DND-41 (cell line): ENCODE measurements around the gene PSMD8.

Experiments
- ATAC-seq: fragments of 200-7000 bp; cut with Tn5 transposase; 3 replicates; pipeline ENCODE4 v1.9.1; 2021; ENCODE audit warnings: low read depth; ENCODE audit not compliant: insufficient read depth
- DNase-seq: peaks from one replicate; pipeline ENCODE4 v3.0.0-alpha.2; 2020
- H2AFZ ChIP-seq: 2 replicates; pipeline ENCODE4 v1.6.0; 2012; ENCODE audit warnings: low read depth, low read length
- H3K27ac ChIP-seq: 2 replicates; pipeline ENCODE4 v1.5.1; 2012; ENCODE audit warnings: low read length, inconsistent platforms
- H3K27me3 ChIP-seq: fragments of 200-600 bp; sonication (generic); 2 replicates; pipeline ENCODE4 v1.6.0; 2012; ENCODE audit warnings: low read length, mild to moderate bottlenecking, inconsistent platforms; ENCODE audit not compliant: insufficient read depth, poor library complexity
- H3K36me3 ChIP-seq: 2 replicates; pipeline ENCODE4 v1.5.1; 2012; ENCODE audit warnings: low read length, inconsistent platforms; ENCODE audit not compliant: insufficient read depth
- H3K4me1 ChIP-seq: 2 replicates; pipeline ENCODE4 v1.5.1; 2012; ENCODE audit warnings: mild to moderate bottlenecking, low read length; ENCODE audit not compliant: insufficient read depth
- H3K4me2 ChIP-seq: 2 replicates; pipeline ENCODE4 v1.6.0; 2012; ENCODE audit warnings: mild to moderate bottlenecking, moderate library complexity, low read length, inconsistent platforms; ENCODE audit not compliant: insufficient read depth
- H3K4me3 ChIP-seq, 2 experiments: fragments of 200-600 bp in 1 of 2; shearing (Covaris generic) in 1 of 2; 2 replicates each; pipeline ENCODE4 v1.5.1; 2012 to 2016; ENCODE audit warnings: inconsistent platforms in 2 of 2, low read length in 2 of 2, mild to moderate bottlenecking in 2 of 2, low read depth in 1 of 2, moderate library complexity in 1 of 2
- H3K79me2 ChIP-seq: 2 replicates; pipeline ENCODE4 v1.6.0; 2012; ENCODE audit warnings: low read length, inconsistent platforms; ENCODE audit not compliant: insufficient read depth
- H3K9ac ChIP-seq: 2 replicates; pipeline ENCODE4 v1.6.0; 2012; ENCODE audit warnings: low read depth, mild to moderate bottlenecking, inconsistent platforms, low read length, moderate library complexity
- H3K9me3 ChIP-seq: 2 replicates; pipeline ENCODE4 v1.5.1; 2012; ENCODE audit warnings: low read length, moderate library complexity, mild to moderate bottlenecking, inconsistent platforms; ENCODE audit not compliant: insufficient read depth, severe bottlenecking
- H4K20me1 ChIP-seq: 2 replicates; pipeline ENCODE4 v1.6.0; 2012; ENCODE audit warnings: low read length; ENCODE audit not compliant: insufficient read depth
- EZH2 ChIP-seq: IDR thresholded peaks from 3 replicates; pipeline ENCODE4 v1.6.1; 2012; ENCODE audit warnings: borderline replicate concordance, low read depth, mild to moderate bottlenecking, moderate library complexity, low read length, inconsistent platforms; ENCODE audit not compliant: severe bottlenecking
- TF ChIP-seq, protein P1 (sequence below): IDR thresholded peaks from 2 replicates; pipeline ENCODE4 v1.5.1; 2012; ENCODE audit warnings: borderline replicate concordance, low read length, moderate library complexity, mild to moderate bottlenecking; ENCODE audit not compliant: poor library complexity, severe bottlenecking; ENCODE audit errors: extremely low read depth

Gene PSMD8

DNA sequence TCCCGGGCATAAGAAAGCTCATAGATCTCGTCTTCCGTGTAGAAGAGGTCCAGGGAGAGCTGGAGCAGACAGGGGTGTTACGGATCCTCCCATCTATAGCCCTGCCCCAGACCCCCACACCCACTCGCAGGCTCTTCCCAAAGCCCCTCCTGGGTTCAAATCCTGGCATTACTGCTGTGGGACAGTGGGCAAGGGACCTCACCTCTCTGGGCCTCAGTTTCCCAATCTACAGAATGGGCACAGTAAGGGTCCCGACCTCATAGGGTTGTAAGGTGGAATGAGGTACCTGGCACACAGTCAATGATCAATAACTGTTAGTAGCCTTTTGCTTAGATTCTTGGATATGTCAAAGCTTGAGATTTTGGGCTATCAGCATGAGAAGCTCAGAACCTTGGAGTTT is 39.0 kb downstream of the PSMD8 start:
- no peaks in the 10 kb centered on the region for H3K4me1 ChIP-seq
- H3K9me3 ChIP-seq: no peaks in the 10 kb centered on the region
- H3K27me3 ChIP-seq: no peaks in the 10 kb centered on the region
- DNase-seq (no peak), ATAC-seq (no peak)
- H4K20me1 ChIP-seq: peaks cover 3% of the 10 kb centered on the region; the same call in 1 of the 2 replicates
- no peak overlapping the region for H3K4me3 ChIP-seq
- no peak overlapping the region for H2AFZ ChIP-seq
- TF ChIP-seq, protein P1, sequence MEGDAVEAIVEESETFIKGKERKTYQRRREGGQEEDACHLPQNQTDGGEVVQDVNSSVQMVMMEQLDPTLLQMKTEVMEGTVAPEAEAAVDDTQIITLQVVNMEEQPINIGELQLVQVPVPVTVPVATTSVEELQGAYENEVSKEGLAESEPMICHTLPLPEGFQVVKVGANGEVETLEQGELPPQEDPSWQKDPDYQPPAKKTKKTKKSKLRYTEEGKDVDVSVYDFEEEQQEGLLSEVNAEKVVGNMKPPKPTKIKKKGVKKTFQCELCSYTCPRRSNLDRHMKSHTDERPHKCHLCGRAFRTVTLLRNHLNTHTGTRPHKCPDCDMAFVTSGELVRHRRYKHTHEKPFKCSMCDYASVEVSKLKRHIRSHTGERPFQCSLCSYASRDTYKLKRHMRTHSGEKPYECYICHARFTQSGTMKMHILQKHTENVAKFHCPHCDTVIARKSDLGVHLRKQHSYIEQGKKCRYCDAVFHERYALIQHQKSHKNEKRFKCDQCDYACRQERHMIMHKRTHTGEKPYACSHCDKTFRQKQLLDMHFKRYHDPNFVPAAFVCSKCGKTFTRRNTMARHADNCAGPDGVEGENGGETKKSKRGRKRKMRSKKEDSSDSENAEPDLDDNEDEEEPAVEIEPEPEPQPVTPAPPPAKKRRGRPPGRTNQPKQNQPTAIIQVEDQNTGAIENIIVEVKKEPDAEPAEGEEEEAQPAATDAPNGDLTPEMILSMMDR: no peak
- no peak for TF ChIP-seq EZH2
- no peak overlapping the region for H3K4me2 ChIP-seq
- no peaks in the 10 kb centered on the region for H3K36me3 ChIP-seq
- no peaks in the 10 kb centered on the region for H3K79me2 ChIP-seq
- H3K27ac ChIP-seq: no peak overlapping the region
- no peak overlapping the region for H3K9ac ChIP-seq

DNA sequence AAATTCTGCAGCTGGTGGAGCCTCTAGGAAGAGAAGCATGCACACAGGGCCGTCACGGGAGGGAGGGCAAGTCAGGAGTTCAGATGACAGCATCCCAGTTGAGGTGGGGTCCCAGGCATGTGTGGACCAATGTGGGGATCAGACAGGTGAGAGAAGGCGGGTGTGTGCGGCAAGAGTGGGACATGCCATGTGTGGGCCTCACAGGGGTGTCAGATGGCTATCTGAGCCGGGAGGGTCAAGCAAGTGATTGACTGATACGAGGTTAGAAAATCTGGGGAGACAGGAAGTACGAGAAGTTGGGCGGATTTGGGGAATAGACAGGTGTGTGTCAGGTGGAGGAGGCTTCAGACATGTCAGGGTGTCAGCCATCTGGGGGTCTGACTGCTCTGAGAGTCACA is 42.8 kb downstream of the PSMD8 start:
- no peak for ATAC-seq

DNA sequence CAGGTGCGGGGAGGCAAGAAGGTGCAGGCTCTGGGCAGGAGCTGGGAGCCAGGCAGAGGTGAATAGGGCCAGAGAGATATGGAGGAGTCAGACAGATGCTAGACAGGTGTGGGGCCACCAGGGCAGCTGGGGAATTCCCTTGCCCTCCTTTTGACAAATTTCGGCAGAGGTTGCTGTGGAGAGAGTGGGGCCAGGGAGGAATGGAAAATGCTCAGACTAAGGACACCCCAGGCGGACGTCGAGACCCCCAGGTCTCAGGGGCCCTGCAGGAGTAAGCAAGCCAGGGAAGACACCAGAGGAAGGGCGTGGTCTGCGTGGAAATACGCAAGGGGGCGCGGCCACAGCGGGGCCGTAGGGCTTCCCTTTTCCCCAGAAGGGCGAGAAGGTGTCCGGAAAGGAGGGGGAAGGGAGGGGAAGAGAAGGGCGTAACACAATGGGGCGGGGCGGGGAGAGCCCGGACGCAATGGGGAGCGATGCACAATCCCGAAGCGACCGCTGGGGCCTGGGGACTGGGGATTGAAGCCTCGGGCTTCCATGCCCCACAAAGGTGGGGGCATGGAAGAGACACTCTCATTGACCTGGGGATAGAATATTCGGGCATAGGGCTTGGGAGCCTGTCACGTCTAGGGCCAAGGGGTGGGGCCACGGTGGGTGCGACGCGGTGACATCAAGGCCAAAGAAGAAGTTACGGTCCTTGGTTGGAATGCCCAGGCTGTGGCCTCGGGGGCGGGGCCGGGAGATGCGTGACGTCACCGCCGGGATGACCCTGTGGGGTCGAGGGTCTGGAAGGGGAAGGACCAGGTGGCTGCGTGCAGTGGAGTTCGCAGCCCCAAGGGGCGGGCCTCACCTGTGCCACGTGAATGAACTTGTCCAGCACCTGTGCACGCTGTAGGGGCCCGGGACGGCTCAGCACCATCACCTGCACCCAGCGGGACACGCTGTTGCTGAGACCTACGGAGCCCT is 43.5 kb downstream of the PSMD8 start:
- Histone ChIP-seq H3K9ac (no peak overlapping the region), H2AFZ (no peak overlapping the region), H3K36me3 (no peaks in the 10 kb centered on the region), H3K4me2 (no peak overlapping the region), H3K9me3 (no peaks in the 10 kb centered on the region), H3K4me1 (no peaks in the 10 kb centered on the region), H4K20me1 (peaks cover 3% of the 10 kb centered on the region), H3K27me3 (no peaks in the 10 kb centered on the region), H3K4me3 (no peak overlapping the region), H3K27ac (no peak overlapping the region), H3K79me2 (no peaks in the 10 kb centered on the region)
- no peak for DNase-seq
- ATAC-seq: no peak
- TF ChIP-seq, protein P1: no peak
- no peak for TF ChIP-seq EZH2

More for the DNA sequence above, 42.8 kb downstream of the PSMD8 start:
- H3K9ac ChIP-seq: no peak overlapping the region
- H3K27ac ChIP-seq: no peak overlapping the region
- no peak for DNase-seq
- H3K9me3 ChIP-seq: no peaks in the 10 kb centered on the region
- no peak overlapping the region for H2AFZ ChIP-seq
- no peak overlapping the region for H3K4me3 ChIP-seq
- no peak for TF ChIP-seq EZH2
- TF ChIP-seq, protein P1: no peak
- no peak overlapping the region for H3K4me2 ChIP-seq
- H3K79me2 ChIP-seq: no peaks in the 10 kb centered on the region
- no peaks in the 10 kb centered on the region for H3K36me3 ChIP-seq
- no peaks in the 10 kb centered on the region for H3K27me3 ChIP-seq
- peaks cover 3% of the 10 kb centered on the region; the same call in 1 of the 2 replicates for H4K20me1 ChIP-seq
- no peaks in the 10 kb centered on the region for H3K4me1 ChIP-seq
